ENCODE measurements around the gene PCDHA5.
"Not testable (repeated sequence)": the region's sequence is repeated elsewhere in the genome, so short reads cannot be mapped to it uniquely, and the experiment has no call there.

Gene PCDHA5

GRCh38 chr5:140827704-140828361 lies 6.4 kb downstream of the PCDHA5 start, which contains the start of gene PCDHA6:
Gene PCDHA6, plus strand, starts transcription at chr5:140827960. Its CDS starts 132 bp downstream, at chr5:140828092.
- DNase-seq, result no peak

- no peak for DNase-seq
Measured at GRCh38 chr5:140828362-140828737, 6.9 kb downstream of the PCDHA5 start.

- not testable (repeated sequence) for DNase-seq
Measured at GRCh38 chr5:140829511-140830501, 8.4 kb downstream of the PCDHA5 start.

GRCh38 chr5:140833993-140834392 lies 12.6 kb downstream of the PCDHA5 start, which contains the start of gene PCDHA7:
Gene PCDHA7, plus strand, starts transcription at chr5:140834269. Its CDS starts 115 bp downstream, at chr5:140834384.
- no peak for DNase-seq

GRCh38 chr5:140834439-140835008 lies 13.1 kb downstream of the PCDHA5 start:
- not testable (repeated sequence) for DNase-seq

- no peak for DNase-seq
Measured at GRCh38 chr5:140835622-140836510, 14.5 kb downstream of the PCDHA5 start.

GRCh38 chr5:140840978-140841962 lies 19.9 kb downstream of the PCDHA5 start, which contains the start of gene PCDHA8:
Gene PCDHA8, plus strand, starts transcription at chr5:140841187. Its CDS starts 135 bp downstream, at chr5:140841322.
- DNase-seq, result no peak

GRCh38 chr5:140842798-140843733 lies 21.7 kb downstream of the PCDHA5 start:
- DNase-seq, result no peak

- not testable (repeated sequence) for DNase-seq
Measured at GRCh38 chr5:140848139-140849102, 27.0 kb downstream of the PCDHA5 start, which contains the start of gene PCDHA9. Gene PCDHA9, plus strand, starts transcription at chr5:140848382. Its CDS starts 114 bp downstream, at chr5:140848496.

- DNase-seq, result not testable (repeated sequence)
Measured at GRCh38 chr5:140849831-140850634, 28.6 kb downstream of the PCDHA5 start.

- no peak for DNase-seq
Measured at GRCh38 chr5:140855772-140856674, 34.6 kb downstream of the PCDHA5 start, which contains the start of gene PCDHA10. Gene PCDHA10, plus strand, starts transcription at chr5:140855897. Its CDS starts 152 bp downstream, at chr5:140856049.

- DNase-seq, result no peak
Measured at GRCh38 chr5:140857177-140857986, 36.0 kb downstream of the PCDHA5 start.

GRCh38 chr5:140857987-140858240 lies 36.5 kb downstream of the PCDHA5 start:
- DNase-seq, result no peak

- no peak for DNase-seq
Measured at GRCh38 chr5:140862441-140863295, 41.3 kb downstream of the PCDHA5 start.
